Neural progenitor cell (in vitro differentiated cells): ENCODE results near the gene GDPD5. TPM values are rescaled to one million over a fixed set of nuclear protein-coding genes. Genes with fewer than 3 reads are reported as not detected.

Experiments used
- DNase-seq: peaks from one replicate; pipeline ENCODE4 v3.0.0-alpha.2; 2016; ENCODE audit warnings: low spot score
- H2AFZ ChIP-seq: fragments of 200-600 bp; sonication (generic); replicated peaks from 2 replicates; pipeline ENCODE4 v1.6.1; 2016; ENCODE audit warnings: antibody characterized with exemption
- H3F3A ChIP-seq: fragments of 200-600 bp; sonication (generic); 2 replicates; pipeline ENCODE4 v1.6.1; 2016; ENCODE audit warnings: antibody characterized with exemption, low read depth
- H3K27ac ChIP-seq: fragments of 200-600 bp; sonication (generic); 2 replicates; pipeline ENCODE4 v1.5.1; 2016; ENCODE audit warnings: mild to moderate bottlenecking
- H3K27me3 ChIP-seq: fragments of 200-600 bp; sonication (generic); 2 replicates; pipeline ENCODE4 v1.6.1; 2016; ENCODE audit warnings: mild to moderate bottlenecking, moderate library complexity
- H3K36me3 ChIP-seq: fragments of 200-600 bp; sonication (generic); 2 replicates; pipeline ENCODE4 v1.5.1; 2016
- H3K4me1 ChIP-seq: fragments of 200-600 bp; sonication (generic); 2 replicates; pipeline ENCODE4 v1.6.1; 2016; ENCODE audit warnings: mixed run types
- H3K4me2 ChIP-seq: fragments of 200-600 bp; sonication (generic); 2 replicates; pipeline ENCODE4 v1.6.1; 2016
- H3K4me3 ChIP-seq: fragments of 200-600 bp; sonication (generic); 2 replicates; pipeline ENCODE4 v1.5.1; 2016
- H3K79me2 ChIP-seq: fragments of 200-600 bp; sonication (generic); 2 replicates; pipeline ENCODE4 v1.6.1; 2016; ENCODE audit warnings: low read depth
- H3K9ac ChIP-seq: fragments of 200-600 bp; sonication (generic); 2 replicates; pipeline ENCODE4 v1.6.1; 2016
- H3K9me3 ChIP-seq: fragments of 200-600 bp; sonication (generic); 2 replicates; pipeline ENCODE4 v1.5.1; 2016; ENCODE audit warnings: low read depth
- H4K20me1 ChIP-seq: fragments of 200-600 bp; sonication (generic); 2 replicates; pipeline ENCODE4 v1.6.1; 2016; ENCODE audit warnings: low read depth
- H3K27ac Mint-ChIP-seq: 3 replicates; pipeline ENCODE4 v1.8.0; 2021; ENCODE audit warnings: mixed read lengths
- H3K27me3 Mint-ChIP-seq: 2 replicates; pipeline ENCODE4 v1.8.0; 2022; ENCODE audit warnings: low read depth, mild to moderate bottlenecking, inconsistent platforms, moderate library complexity, mixed read lengths; ENCODE audit not compliant: insufficient read depth
- H3K36me3 Mint-ChIP-seq: 3 replicates; pipeline ENCODE4 v1.8.0; 2021; ENCODE audit warnings: mixed read lengths
- H3K4me1 Mint-ChIP-seq: 3 replicates; pipeline ENCODE4 v1.8.0; 2021; ENCODE audit warnings: mixed read lengths
- H3K4me3 Mint-ChIP-seq: 3 replicates; pipeline ENCODE4 v1.8.0; 2021; ENCODE audit warnings: mild to moderate bottlenecking, moderate library complexity, mixed read lengths
- H3K9me3 Mint-ChIP-seq: 3 replicates; pipeline ENCODE4 v1.8.0; 2020; ENCODE audit warnings: mixed read lengths
- CTCF ChIP-seq: fragments of 200-600 bp; sonication (generic); IDR thresholded peaks from 2 replicates; pipeline ENCODE4 v1.5.1; 2017; ENCODE audit warnings: antibody characterized with exemption, mild to moderate bottlenecking
- EZH2 ChIP-seq: fragments of 200-600 bp; sonication (generic); IDR thresholded peaks from 2 replicates; pipeline ENCODE4 v1.6.1; 2017; ENCODE audit warnings: antibody characterized with exemption, mild to moderate bottlenecking, moderate library complexity
- EZH2phosphoT487 ChIP-seq: fragments of 200-600 bp; sonication (generic); IDR thresholded peaks from 2 replicates; pipeline ENCODE4 v1.6.1; 2017; ENCODE audit warnings: antibody characterized with exemption
- total RNA-seq: library from RNA; depleted of rRNA; stranded (reverse); fragments of >200 nt; gene quantifications from 2 replicates; pipeline ENCODE4 v1.2.3, GENCODE V29; 2015; ENCODE audit warnings: low replicate concordance

GDPD5 gene
- total RNA-seq, 1 donor from 2014 or later = 11.3 TPM

GRCh38 chr11:75431533-75432525 lies 93.9 kb downstream of the GDPD5 start:
- no peaks in the 10 kb centered on the region for H3K36me3 ChIP-seq
- H3K36me3 Mint-ChIP-seq = peaks cover 9% of the 10 kb centered on the region
- peak; percentile 43 for DNase-seq
- peaks cover 38% of the 10 kb centered on the region for H3K27me3 Mint-ChIP-seq
- peaks cover 12% of the 10 kb centered on the region for H3K9me3 Mint-ChIP-seq
- peak overlapping the region; percentile 88 for H3K4me3 Mint-ChIP-seq
- H3K27ac Mint-ChIP-seq = no peak overlapping the region
- H3F3A ChIP-seq = peaks cover 43% of the 10 kb centered on the region
- peak; percentile 12 for TF ChIP-seq CTCF
- no peak for TF ChIP-seq EZH2phosphoT487
- H3K27ac ChIP-seq = no peak overlapping the region
- peak overlapping the region; percentile 97 for H3K4me2 ChIP-seq
- H3K9ac ChIP-seq = no peak overlapping the region
- peaks cover 20% of the 10 kb centered on the region for H4K20me1 ChIP-seq
- peak overlapping the region; percentile 82 for H2AFZ ChIP-seq
- peaks cover 67% of the 10 kb centered on the region for H3K27me3 ChIP-seq
- H3K79me2 ChIP-seq = no peaks in the 10 kb centered on the region
- H3K4me3 ChIP-seq = peak overlapping the region; percentile 51
- H3K4me1 Mint-ChIP-seq = peaks cover 35% of the 10 kb centered on the region
- peaks cover 20% of the 10 kb centered on the region for H3K4me1 ChIP-seq
- peaks cover 9% of the 10 kb centered on the region for H3K9me3 ChIP-seq

GRCh38 chr11:75430714-75431532 lies 94.8 kb downstream of the GDPD5 start:
- Mint-ChIP-seq H3K36me3 (peaks cover 9% of the 10 kb centered on the region), H3K27ac (no peak overlapping the region), H3K9me3 (peaks cover 12% of the 10 kb centered on the region), H3K4me1 (peaks cover 35% of the 10 kb centered on the region), H3K4me3 (peak overlapping the region; percentile 88), H3K27me3 (peaks cover 38% of the 10 kb centered on the region)
- TF ChIP-seq EZH2 = peak; percentile 93
- TF ChIP-seq EZH2phosphoT487 = peak; percentile 86
- TF ChIP-seq CTCF = no peak
- Histone ChIP-seq H3K4me3 (peak overlapping the region; percentile 36), H2AFZ (peak overlapping the region; percentile 11), H4K20me1 (peaks cover 20% of the 10 kb centered on the region), H3K79me2 (no peaks in the 10 kb centered on the region), H3K4me1 (peaks cover 20% of the 10 kb centered on the region), H3K36me3 (no peaks in the 10 kb centered on the region), H3K9ac (no peak overlapping the region), H3K27me3 (peaks cover 73% of the 10 kb centered on the region), H3K9me3 (peaks cover 9% of the 10 kb centered on the region), H3F3A (peaks cover 43% of the 10 kb centered on the region), H3K4me2 (peak overlapping the region; percentile 70), H3K27ac (no peak overlapping the region)
- no peak for DNase-seq

- Mint-ChIP-seq H3K9me3 (peaks cover 12% of the 10 kb centered on the region), H3K4me3 (peak overlapping the region; percentile 88), H3K4me1 (peaks cover 35% of the 10 kb centered on the region), H3K27ac (no peak overlapping the region), H3K36me3 (peaks cover 9% of the 10 kb centered on the region), H3K27me3 (peaks cover 38% of the 10 kb centered on the region)
- H3K4me1 ChIP-seq = peaks cover 23% of the 10 kb centered on the region
- DNase-seq = peak; percentile 87
- H3K36me3 ChIP-seq = no peaks in the 10 kb centered on the region
- H3K27ac ChIP-seq = no peak overlapping the region
- H3K79me2 ChIP-seq = no peaks in the 10 kb centered on the region
- peaks cover 9% of the 10 kb centered on the region for H3K9me3 ChIP-seq
- peaks cover 27% of the 10 kb centered on the region for H4K20me1 ChIP-seq
- peaks cover 50% of the 10 kb centered on the region for H3F3A ChIP-seq
- peaks cover 73% of the 10 kb centered on the region for H3K27me3 ChIP-seq
- peak overlapping the region; percentile 36 for H3K4me3 ChIP-seq
- H3K9ac ChIP-seq = no peak overlapping the region
- TF ChIP-seq CTCF (no peak), EZH2 (no peak), EZH2phosphoT487 (no peak)
- peak overlapping the region; percentile 70 for H3K4me2 ChIP-seq
- H2AFZ ChIP-seq = peak overlapping the region; percentile 57
These were observed 95.6 kb downstream of the GDPD5 start for GRCh38 chr11:75429902-75430713.
